Measurements from ENCODE around the gene PLAAT3.
"Not testable (repeated sequence)": the region's sequence is repeated elsewhere in the genome, so short reads cannot be mapped to it uniquely, and the experiment has no call there.

The PLAAT3 gene

DNA sequence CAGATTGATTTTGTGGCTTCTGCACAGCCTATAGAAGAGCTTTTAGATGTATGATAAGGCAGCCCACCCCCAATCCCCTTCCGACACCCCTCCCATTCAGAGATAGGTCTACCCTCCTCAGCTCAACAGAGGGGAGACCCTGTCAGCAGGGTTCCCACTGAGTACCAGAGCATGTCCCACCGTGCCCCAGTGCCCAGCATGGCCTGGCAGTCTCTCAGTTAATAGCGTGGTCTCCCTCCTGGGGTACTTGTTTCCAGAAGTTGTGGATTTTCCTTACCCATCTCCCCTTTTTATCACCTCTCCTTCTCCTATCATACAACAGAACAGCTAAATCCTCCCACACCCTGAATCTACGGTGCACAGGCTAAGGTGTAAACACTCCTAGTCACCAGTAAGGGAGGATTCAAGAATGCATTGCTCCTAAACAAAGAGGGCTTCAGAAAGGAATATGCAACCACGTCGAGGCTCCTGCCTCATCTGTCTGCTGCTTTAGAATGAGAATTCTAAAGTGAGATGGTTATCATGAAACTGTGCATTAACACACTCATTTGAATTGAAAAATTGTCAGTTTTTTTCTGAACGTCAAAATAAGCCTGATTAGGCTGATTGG lies 57.7 kb downstream of the PLAAT3 start:
- peaks cover 32% of the 10 kb centered on the region for H3K4me1 ChIP-seq (ENCODE audit: control insufficient read depth, insufficient read depth, low read length, poor library complexity, severe bottlenecking)

DNA sequence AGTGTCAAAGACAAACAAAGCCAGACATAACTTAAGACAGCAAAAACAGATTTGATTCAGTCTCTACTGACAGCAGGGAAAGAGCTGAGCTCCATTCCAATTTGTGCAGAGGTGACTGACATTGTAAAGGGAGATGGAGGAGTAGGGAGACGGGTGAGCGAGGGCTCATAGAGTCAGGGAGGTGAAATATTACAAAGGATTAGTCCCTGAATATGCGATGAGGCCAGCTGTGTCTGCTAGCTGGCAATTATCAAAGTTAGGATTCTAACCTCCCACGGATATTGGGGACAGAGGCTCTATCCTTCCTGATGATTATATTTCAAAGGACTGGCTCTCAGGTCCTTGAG lies 59.4 kb downstream of the PLAAT3 start:
- H3K4me3 ChIP-seq (ENCODE audit: insufficient read depth, low read depth, low read length, poor library complexity, severe bottlenecking) = no peak overlapping the region
- H3K9me3 ChIP-seq (ENCODE audit: control insufficient read depth, low read length) = no peaks in the 10 kb centered on the region
- H3K4me1 ChIP-seq (ENCODE audit: control insufficient read depth, insufficient read depth, low read length, poor library complexity, severe bottlenecking) = peaks cover 22% of the 10 kb centered on the region
- H3K27me3 ChIP-seq (replicated peaks; ENCODE audit: control insufficient read depth, insufficient read depth, low read length, poor library complexity, severe bottlenecking) = no peaks in the 10 kb centered on the region
- H3K36me3 ChIP-seq (ENCODE audit: control insufficient read depth, insufficient read depth, low read length) = no peaks in the 10 kb centered on the region
- no peak overlapping the region for H3K27ac ChIP-seq (ENCODE audit: insufficient read depth, low read length, poor library complexity, severe bottlenecking)
- DNase-seq = no peak

More for the DNA sequence above, 57.7 kb downstream of the PLAAT3 start:
- Histone ChIP-seq H3K4me3 (ENCODE audit: insufficient read depth, low read depth, low read length, poor library complexity, severe bottlenecking) (no peak overlapping the region), H3K36me3 (ENCODE audit: control insufficient read depth, insufficient read depth, low read length) (no peaks in the 10 kb centered on the region), H3K9me3 (ENCODE audit: control insufficient read depth, low read length) (no peaks in the 10 kb centered on the region), H3K27ac (ENCODE audit: insufficient read depth, low read length, poor library complexity, severe bottlenecking) (no peak overlapping the region), H3K27me3 (replicated peaks; ENCODE audit: control insufficient read depth, insufficient read depth, low read length, poor library complexity, severe bottlenecking) (no peaks in the 10 kb centered on the region)
- DNase-seq = no peak

DNA sequence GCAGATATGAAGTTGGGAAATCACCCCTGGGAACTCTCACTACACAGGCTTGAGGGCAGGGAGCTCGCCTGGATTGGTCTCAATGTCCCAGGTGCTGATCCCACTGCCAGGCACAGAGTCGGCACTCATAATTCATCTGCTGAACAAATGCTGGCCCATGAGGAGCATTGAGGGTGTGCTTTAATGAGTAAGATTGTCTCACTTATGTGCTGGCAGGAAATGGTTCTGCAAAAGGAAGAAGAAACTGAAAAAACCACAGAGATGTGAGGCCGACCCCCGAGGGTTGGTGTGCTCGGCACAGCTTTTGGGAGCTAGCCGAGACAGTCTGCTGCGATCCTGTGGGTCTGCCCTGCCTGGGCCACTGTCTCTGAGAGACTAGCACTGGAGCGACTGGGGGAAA lies 60.5 kb downstream of the PLAAT3 start:
- peak overlapping the region; percentile 24 for H3K4me3 ChIP-seq (ENCODE audit: insufficient read depth, low read depth, low read length, poor library complexity, severe bottlenecking)
- H3K9me3 ChIP-seq (ENCODE audit: control insufficient read depth, low read length) = no peaks in the 10 kb centered on the region
- DNase-seq = peak in 2 of 3 donors; percentile 36 to 39
- H3K27me3 ChIP-seq (replicated peaks; ENCODE audit: control insufficient read depth, insufficient read depth, low read length, poor library complexity, severe bottlenecking) = no peaks in the 10 kb centered on the region
- peak overlapping the region; percentile 63 for H3K27ac ChIP-seq (ENCODE audit: insufficient read depth, low read length, poor library complexity, severe bottlenecking)
- peaks cover 22% of the 10 kb centered on the region for H3K4me1 ChIP-seq (ENCODE audit: control insufficient read depth, insufficient read depth, low read length, poor library complexity, severe bottlenecking)
- no peaks in the 10 kb centered on the region for H3K36me3 ChIP-seq (ENCODE audit: control insufficient read depth, insufficient read depth, low read length)

DNA sequence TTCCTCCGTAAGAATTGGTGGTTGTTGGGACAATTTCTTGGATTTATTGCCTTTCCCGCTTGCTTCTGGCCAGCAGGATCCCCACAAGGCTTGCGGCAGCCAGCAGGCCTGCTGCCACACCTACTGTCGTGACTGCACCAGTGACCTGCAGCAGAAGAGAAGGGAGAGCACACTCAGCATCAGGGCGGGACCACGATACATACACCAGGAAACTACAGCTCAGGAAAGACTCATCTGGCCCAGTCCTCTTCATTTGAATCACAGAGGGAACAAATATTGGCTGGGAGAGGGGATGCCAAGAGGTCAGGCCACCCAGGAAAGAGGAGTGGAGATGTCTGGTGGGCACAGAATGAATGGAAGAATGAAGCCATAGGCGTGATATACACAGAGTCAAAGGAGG lies 61.3 kb downstream of the PLAAT3 start:
- Histone ChIP-seq H3K4me3 (ENCODE audit: insufficient read depth, low read depth, low read length, poor library complexity, severe bottlenecking) (no peak overlapping the region), H3K27me3 (replicated peaks; ENCODE audit: control insufficient read depth, insufficient read depth, low read length, poor library complexity, severe bottlenecking) (no peaks in the 10 kb centered on the region), H3K36me3 (ENCODE audit: control insufficient read depth, insufficient read depth, low read length) (no peaks in the 10 kb centered on the region), H3K27ac (ENCODE audit: insufficient read depth, low read length, poor library complexity, severe bottlenecking) (no peak overlapping the region), H3K9me3 (ENCODE audit: control insufficient read depth, low read length) (no peaks in the 10 kb centered on the region), H3K4me1 (ENCODE audit: control insufficient read depth, insufficient read depth, low read length, poor library complexity, severe bottlenecking) (peaks cover 22% of the 10 kb centered on the region)
- DNase-seq = no peak

DNA sequence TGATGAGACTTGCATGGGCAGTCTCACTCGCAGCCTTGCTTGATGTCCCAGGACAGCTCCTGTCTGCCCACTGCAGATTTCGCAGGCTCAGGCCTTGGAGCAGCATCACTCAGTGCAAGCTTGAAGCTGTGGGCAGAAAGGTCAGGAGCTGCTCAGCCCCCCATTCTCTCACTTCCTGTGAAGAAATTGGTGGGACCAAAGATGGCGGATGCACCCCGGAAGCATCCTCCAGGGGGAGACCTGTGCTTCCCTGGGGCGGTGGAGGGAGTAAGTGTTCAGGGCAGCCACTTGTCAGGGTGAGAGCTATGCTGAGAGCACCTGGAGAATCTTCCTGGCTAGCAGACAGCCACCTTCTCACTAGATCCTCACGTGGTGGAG lies 62.4 kb downstream of the PLAAT3 start:
- Histone ChIP-seq H3K4me1 (ENCODE audit: control insufficient read depth, insufficient read depth, low read length, poor library complexity, severe bottlenecking) (peaks cover 22% of the 10 kb centered on the region), H3K36me3 (ENCODE audit: control insufficient read depth, insufficient read depth, low read length) (peaks cover 6% of the 10 kb centered on the region), H3K27ac (ENCODE audit: insufficient read depth, low read length, poor library complexity, severe bottlenecking) (peak overlapping the region; percentile 13), H3K4me3 (ENCODE audit: insufficient read depth, low read depth, low read length, poor library complexity, severe bottlenecking) (no peak overlapping the region), H3K9me3 (ENCODE audit: control insufficient read depth, low read length) (no peaks in the 10 kb centered on the region), H3K27me3 (replicated peaks; ENCODE audit: control insufficient read depth, insufficient read depth, low read length, poor library complexity, severe bottlenecking) (no peaks in the 10 kb centered on the region)
- no peak for DNase-seq

DNA sequence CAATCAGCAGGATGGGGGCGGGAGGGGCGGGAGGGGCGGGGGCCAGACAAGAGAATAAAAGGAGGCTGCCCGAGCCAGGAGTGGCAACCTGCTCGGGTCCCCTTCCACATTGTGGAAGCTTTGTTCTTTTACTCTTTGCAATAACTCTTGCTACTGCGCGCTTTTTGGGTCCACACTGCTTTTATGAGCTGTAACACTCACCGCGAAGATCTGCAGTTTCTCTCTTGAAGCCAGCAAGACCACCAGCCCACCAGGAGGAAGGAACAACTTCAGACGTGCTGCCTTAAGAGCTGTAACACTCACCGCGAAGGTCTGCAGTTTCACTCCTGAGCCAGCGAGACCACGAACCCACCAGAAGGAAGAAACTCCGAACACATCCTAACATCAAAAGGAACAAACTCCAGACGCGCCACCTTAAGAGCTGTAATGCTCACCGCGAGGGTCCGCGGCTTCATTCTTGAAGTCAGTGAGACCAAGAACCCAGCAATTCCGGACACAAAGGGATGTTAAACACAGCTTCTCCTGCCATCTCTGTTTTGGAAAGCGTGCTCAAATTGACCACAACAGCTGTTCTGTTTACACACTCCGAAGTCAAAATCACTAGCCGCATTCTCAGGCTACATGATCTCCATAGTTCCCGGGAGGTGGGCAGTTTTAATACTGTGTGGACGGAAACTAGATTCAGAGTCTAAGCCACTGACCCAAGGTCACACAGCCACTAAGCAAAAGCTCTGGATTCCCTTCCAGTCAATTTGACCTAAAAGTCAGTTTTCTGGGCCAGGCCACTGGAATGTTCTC lies 62.9 kb downstream of the PLAAT3 start:
- H3K27ac ChIP-seq (ENCODE audit: insufficient read depth, low read length, poor library complexity, severe bottlenecking) = peak overlapping the region; percentile 13
- no peaks in the 10 kb centered on the region for H3K9me3 ChIP-seq (ENCODE audit: control insufficient read depth, low read length)
- peaks cover 22% of the 10 kb centered on the region for H3K4me1 ChIP-seq (ENCODE audit: control insufficient read depth, insufficient read depth, low read length, poor library complexity, severe bottlenecking)
- peak overlapping the region; percentile 18 for H3K4me3 ChIP-seq (ENCODE audit: insufficient read depth, low read depth, low read length, poor library complexity, severe bottlenecking)
- no peaks in the 10 kb centered on the region for H3K27me3 ChIP-seq (replicated peaks; ENCODE audit: control insufficient read depth, insufficient read depth, low read length, poor library complexity, severe bottlenecking)
- peaks cover 10% of the 10 kb centered on the region for H3K36me3 ChIP-seq (ENCODE audit: control insufficient read depth, insufficient read depth, low read length)
- DNase-seq = no peak

DNA sequence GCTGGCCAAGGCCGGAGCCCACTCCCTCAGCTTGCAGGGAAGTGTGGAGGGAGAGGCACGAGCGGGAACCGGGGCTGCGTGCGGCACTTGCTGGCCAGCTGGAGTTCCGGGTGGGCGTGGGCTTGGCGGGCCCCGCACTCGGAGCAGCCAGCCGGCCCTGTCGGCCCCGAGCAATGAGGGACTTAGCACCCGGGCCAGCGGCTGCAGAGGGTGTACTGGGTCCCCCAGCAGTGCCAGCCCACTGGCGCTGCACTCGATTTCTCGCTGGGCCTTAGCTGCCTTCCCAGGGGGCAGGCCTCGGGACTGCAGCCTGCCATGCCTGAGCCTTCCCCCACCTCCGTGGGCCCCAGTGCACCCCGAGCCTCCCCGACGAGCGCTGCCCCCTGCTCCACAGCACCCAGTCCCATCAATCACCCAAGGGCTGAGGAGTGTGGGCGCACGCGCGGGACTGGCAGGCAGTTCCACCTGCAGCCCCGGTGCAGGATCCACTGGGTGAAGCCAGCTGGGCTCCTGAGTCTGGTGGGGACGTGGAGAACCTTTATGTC lies 64.0 kb downstream of the PLAAT3 start:
- H3K9me3 ChIP-seq (ENCODE audit: control insufficient read depth, low read length); H3K4me3 ChIP-seq (ENCODE audit: insufficient read depth, low read depth, low read length, poor library complexity, severe bottlenecking); H3K27me3 ChIP-seq (replicated peaks; ENCODE audit: control insufficient read depth, insufficient read depth, low read length, poor library complexity, severe bottlenecking); H3K27ac ChIP-seq (ENCODE audit: insufficient read depth, low read length, poor library complexity, severe bottlenecking); DNase-seq: not testable (repeated sequence)
- H3K36me3 ChIP-seq (ENCODE audit: control insufficient read depth, insufficient read depth, low read length) = peaks cover 20% of the 10 kb centered on the region
- H3K4me1 ChIP-seq (ENCODE audit: control insufficient read depth, insufficient read depth, low read length, poor library complexity, severe bottlenecking) = peaks cover 22% of the 10 kb centered on the region

DNA sequence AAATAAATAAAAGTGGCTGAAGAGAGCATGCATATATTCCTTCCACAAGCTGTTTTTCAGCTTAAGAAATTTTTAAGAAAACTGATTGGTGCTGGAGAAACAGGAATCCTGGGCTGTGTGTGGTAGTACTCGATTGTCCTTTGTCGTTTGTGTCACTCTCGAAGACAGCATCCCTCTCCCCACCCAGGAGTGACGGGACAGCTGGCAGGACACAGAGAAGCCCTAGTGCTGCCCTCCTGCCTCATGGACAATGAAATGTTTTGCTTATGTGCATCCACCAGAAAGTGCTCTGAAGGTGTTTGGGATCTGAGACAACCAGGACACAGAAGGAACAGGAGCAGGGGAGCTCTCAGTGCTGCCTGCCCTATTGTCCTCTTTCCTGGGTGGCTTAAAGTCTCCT lies 64.8 kb downstream of the PLAAT3 start:
- H3K4me1 ChIP-seq (ENCODE audit: control insufficient read depth, insufficient read depth, low read length, poor library complexity, severe bottlenecking) = peaks cover 20% of the 10 kb centered on the region
- no peaks in the 10 kb centered on the region for H3K27me3 ChIP-seq (replicated peaks; ENCODE audit: control insufficient read depth, insufficient read depth, low read length, poor library complexity, severe bottlenecking)
- no peak for DNase-seq
- peaks cover 28% of the 10 kb centered on the region for H3K36me3 ChIP-seq (ENCODE audit: control insufficient read depth, insufficient read depth, low read length)
- H3K27ac ChIP-seq (ENCODE audit: insufficient read depth, low read length, poor library complexity, severe bottlenecking) = no peak overlapping the region
- H3K4me3 ChIP-seq (ENCODE audit: insufficient read depth, low read depth, low read length, poor library complexity, severe bottlenecking) = no peak overlapping the region
- H3K9me3 ChIP-seq (ENCODE audit: control insufficient read depth, low read length) = no peaks in the 10 kb centered on the region

DNA sequence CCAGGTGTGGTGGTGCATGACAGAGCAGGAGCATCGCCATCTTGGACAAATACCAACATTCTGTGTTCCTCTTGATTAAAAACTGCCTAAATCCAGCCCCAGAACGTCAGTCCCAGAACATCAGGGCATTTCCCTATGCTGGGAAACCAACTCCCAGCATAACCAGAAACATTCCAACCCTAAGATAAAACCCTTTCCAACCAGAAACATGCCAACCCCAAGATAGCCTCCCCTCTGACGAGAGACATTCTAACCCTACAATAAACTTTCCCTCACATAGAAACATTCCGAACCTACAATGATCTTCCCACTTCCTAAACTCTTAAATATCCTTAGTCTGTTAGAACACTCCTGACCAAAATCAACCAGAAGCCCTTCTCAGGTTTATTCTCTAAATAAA lies 66.1 kb downstream of the PLAAT3 start:
- no peaks in the 10 kb centered on the region for H3K9me3 ChIP-seq (ENCODE audit: control insufficient read depth, low read length)
- no peak overlapping the region for H3K4me3 ChIP-seq (ENCODE audit: insufficient read depth, low read depth, low read length, poor library complexity, severe bottlenecking)
- no peak overlapping the region for H3K27ac ChIP-seq (ENCODE audit: insufficient read depth, low read length, poor library complexity, severe bottlenecking)
- no peak for DNase-seq
- H3K27me3 ChIP-seq (replicated peaks; ENCODE audit: control insufficient read depth, insufficient read depth, low read length, poor library complexity, severe bottlenecking) = no peaks in the 10 kb centered on the region
- peaks cover 35% of the 10 kb centered on the region for H3K36me3 ChIP-seq (ENCODE audit: control insufficient read depth, insufficient read depth, low read length)
- H3K4me1 ChIP-seq (ENCODE audit: control insufficient read depth, insufficient read depth, low read length, poor library complexity, severe bottlenecking) = peaks cover 8% of the 10 kb centered on the region

DNA sequence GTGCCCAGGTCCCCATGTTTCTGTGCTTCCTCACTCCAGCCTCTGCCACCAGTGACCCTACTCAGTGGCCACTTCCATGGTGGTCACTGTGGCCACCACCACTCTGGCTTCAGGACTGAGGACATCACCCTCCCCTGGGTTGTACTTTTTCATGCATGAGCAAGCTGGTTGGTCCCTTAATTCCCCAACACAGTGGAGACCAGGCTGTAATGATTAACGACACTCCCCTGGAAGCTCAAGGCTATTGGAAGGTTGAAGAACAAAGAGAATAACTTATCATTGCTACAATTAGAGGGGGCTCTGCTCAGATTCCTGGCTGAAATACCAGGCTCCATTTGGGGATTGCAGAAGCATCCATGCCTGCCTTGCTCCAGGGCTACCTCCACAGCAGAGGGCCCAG lies 67.2 kb downstream of the PLAAT3 start:
- DNase-seq = no peak
- Histone ChIP-seq H3K27me3 (replicated peaks; ENCODE audit: control insufficient read depth, insufficient read depth, low read length, poor library complexity, severe bottlenecking) (no peaks in the 10 kb centered on the region), H3K4me1 (ENCODE audit: control insufficient read depth, insufficient read depth, low read length, poor library complexity, severe bottlenecking) (no peaks in the 10 kb centered on the region), H3K9me3 (ENCODE audit: control insufficient read depth, low read length) (no peaks in the 10 kb centered on the region), H3K36me3 (ENCODE audit: control insufficient read depth, insufficient read depth, low read length) (peaks cover 35% of the 10 kb centered on the region), H3K4me3 (ENCODE audit: insufficient read depth, low read depth, low read length, poor library complexity, severe bottlenecking) (no peak overlapping the region), H3K27ac (ENCODE audit: insufficient read depth, low read length, poor library complexity, severe bottlenecking) (no peak overlapping the region)

Data from effector memory CD4-positive, alpha-beta T cell (primary cell).